HG03520 (cell line): Measurements from ENCODE around the gene TMEM132D.

ENCODE experiments used
- ATAC-seq: cut with Tn5 transposase; IDR thresholded peaks from one replicate; pipeline ENCODE4 v1.9.1; 2021; ENCODE audit warnings: mild to moderate bottlenecking, moderate library complexity; ENCODE audit not compliant: unreplicated experiment

TMEM132D gene

GRCh38 chr12:129827102-129827865, 76.5 kb downstream of the TMEM132D start:
- ATAC-seq: no peak

GRCh38 chr12:129826273-129826672, 77.6 kb downstream of the TMEM132D start:
- ATAC-seq: no peak

GRCh38 chr12:129825316-129825715, 78.5 kb downstream of the TMEM132D start:
- no peak for ATAC-seq

GRCh38 chr12:129821964-129822363, 81.9 kb downstream of the TMEM132D start:
- no peak for ATAC-seq

DNA sequence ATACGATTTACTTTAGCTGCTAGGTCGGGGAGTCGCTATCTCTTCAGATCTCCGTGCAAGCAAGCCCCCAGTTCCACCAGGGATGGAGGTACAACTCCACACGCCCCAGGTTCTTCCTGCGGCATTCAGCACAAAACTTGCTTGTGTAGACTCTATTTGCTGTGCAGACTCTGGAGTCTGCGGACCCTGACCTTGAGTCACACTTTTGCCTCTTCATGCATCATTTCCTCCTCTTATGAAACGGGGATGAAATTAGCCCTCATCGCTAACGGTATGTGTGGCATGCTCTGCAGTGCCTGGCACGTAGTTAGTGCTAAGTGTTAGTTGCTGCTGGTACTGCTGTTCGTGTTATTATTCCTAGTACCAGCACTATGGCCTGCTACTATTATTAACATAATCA, 84.4 kb downstream of the TMEM132D start:
- ATAC-seq: no peak

DNA sequence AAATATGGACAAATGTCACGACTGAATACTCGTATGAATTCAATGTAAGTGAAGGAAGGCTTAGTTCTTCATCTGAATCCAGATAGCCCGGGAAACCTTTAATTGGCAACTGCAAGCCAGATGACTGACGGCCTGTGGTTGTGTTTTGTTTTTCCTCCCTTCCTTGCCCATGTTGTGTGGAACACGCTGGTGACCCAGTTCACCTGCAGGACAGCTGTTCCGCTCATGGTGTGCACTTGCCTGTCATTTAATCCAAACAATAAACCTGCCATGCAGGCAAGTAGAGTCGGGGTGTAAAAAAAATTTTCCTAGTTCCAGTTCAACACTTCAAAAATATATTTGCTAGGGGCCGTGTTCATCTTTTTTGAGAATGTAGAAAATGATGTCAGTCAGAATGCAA, 88.0 kb downstream of the TMEM132D start:
- no peak for ATAC-seq

DNA sequence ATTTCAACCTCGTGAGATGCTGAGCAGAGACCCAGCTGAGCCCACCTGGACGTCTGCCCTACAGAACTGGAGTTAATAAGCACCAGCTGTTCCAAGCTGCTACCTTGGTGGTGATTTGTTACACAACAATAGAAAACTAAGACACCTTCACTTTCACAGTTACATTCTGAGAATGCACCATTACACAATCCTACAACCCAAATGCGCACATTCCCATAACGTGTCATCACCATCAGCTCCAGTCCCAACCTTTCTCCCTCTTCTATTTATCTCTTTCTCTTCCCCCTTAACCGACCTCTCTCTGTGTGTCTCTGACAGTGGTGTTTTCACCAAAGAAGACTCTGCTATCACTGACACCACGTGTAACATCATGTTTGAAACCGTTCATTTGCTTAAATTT, 91.9 kb downstream of the TMEM132D start:
- no peak for ATAC-seq

GRCh38 chr12:129807136-129807535, 96.7 kb downstream of the TMEM132D start:
- ATAC-seq: no peak

DNA sequence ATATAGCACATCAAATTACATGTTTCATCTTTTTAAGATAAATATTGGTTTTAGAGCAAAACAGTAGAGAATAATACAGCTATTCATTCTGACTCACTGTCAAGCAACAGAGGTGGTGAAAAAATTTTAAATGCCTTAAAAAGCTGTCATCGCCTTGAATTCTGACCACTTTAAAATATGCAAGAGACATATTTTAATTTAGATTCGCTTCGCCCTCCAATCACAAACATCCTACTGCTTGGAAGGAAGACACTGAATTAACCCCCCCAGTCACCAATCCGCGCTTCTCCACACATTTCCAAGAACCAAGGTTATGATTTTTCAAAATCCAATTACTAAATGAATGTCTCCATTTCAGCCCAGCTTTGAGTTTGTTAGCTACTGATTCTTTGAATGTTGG, 112.4 kb downstream of the TMEM132D start:
- ATAC-seq: no peak

DNA sequence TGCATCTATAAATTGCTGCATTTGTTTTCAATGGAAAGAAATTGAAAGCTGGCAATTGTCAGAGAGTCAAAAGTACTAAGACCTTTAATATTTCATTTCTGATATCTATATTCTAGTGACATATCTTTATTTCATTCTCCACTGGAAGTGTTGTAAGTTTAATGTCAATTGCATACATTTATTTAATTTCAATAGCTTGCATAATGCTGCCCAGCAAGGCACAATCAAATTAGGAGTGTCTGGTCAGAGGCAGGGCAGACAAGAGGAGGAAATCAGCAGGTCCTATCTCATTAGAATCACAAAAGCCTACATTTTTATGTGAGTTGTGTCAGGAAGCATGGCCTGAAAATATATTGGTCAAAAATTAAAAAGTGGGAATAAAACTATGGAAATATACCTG, 112.9 kb downstream of the TMEM132D start:
- no peak for ATAC-seq

DNA sequence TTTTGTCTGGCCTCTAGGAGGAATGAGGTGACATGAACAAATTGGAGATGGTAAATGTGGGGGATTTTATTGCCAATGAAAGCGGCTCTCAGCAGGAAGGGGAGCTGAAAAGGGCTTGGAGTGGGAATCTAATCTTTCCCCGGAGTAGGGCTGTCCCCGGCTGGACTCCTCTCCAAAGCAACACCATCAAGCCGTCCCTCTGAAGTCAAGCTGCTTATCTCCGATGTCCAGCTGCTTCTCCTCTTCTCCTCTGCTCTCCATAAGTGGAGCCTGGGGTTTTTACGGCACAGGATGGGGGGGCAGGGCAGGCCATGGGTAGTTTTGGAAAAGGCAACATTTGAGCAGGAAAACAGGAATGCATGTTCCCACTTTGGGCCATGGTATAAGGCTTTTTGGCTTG, 113.5 kb downstream of the TMEM132D start:
- no peak for ATAC-seq

DNA sequence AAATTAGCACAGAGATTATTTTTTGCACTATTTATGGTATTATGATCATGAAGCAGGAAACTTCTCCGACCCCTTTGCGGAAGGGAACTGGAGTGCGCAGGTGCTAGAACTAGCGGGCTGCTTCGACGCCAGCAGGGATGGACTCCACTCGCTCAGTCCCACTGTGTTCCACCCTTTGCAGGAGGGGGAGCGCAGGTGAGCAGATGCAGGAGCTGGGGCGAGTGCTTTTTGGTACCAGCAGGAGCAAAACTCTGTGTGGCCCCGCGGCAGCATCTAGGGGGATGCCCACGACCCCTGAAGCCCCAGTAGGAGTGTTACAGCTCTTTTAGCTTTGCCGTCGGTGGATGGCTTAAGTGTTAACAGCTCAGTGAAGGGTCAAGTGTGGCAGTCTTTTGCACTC, 113.9 kb downstream of the TMEM132D start:
- no peak for ATAC-seq

GRCh38 chr12:129788506-129789084, 115.2 kb downstream of the TMEM132D start:
- ATAC-seq: no peak

DNA sequence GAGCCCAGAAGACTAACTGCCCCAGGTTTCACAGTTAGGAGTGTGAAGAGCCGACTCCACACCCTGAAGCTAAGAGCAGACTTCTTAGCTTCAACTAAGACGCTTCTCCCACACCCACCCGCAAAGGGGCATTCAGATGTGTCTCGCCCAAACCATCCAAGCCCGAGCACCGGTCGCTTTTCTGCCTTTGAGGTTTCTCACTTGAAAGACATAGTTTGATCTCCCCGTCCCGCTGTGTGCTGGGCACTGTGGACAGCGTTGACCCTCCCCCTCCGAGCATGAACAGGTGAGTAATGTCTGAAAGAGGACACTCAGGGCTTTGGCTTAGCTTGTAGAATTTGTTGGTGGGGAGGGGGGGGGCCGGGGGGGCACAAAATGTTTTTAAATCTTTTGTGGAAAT, 123.8 kb downstream of the TMEM132D start:
- no peak for ATAC-seq

DNA sequence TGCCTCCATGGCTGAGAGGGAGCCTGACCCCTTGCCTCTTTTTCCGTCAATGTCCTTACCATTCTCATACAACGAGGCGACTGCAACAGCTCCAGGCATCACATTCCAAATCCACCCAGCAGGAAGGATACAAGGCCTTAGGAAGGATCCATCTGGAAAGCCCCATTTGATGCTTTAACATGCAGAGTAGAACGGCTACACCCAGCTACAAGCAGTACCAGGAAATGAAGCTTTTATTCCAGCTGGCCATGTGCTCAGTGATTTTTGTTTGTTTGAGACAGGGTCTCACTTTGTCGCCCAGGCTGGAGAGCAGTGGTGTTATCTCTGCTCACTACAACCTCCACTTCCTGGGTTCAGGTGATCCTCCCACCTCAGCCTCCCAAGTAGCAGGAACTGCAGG, 124.8 kb downstream of the TMEM132D start:
- no peak for ATAC-seq

- no peak for ATAC-seq
These were observed 126.7 kb downstream of the TMEM132D start for GRCh38 chr12:129776977-129777667.

DNA sequence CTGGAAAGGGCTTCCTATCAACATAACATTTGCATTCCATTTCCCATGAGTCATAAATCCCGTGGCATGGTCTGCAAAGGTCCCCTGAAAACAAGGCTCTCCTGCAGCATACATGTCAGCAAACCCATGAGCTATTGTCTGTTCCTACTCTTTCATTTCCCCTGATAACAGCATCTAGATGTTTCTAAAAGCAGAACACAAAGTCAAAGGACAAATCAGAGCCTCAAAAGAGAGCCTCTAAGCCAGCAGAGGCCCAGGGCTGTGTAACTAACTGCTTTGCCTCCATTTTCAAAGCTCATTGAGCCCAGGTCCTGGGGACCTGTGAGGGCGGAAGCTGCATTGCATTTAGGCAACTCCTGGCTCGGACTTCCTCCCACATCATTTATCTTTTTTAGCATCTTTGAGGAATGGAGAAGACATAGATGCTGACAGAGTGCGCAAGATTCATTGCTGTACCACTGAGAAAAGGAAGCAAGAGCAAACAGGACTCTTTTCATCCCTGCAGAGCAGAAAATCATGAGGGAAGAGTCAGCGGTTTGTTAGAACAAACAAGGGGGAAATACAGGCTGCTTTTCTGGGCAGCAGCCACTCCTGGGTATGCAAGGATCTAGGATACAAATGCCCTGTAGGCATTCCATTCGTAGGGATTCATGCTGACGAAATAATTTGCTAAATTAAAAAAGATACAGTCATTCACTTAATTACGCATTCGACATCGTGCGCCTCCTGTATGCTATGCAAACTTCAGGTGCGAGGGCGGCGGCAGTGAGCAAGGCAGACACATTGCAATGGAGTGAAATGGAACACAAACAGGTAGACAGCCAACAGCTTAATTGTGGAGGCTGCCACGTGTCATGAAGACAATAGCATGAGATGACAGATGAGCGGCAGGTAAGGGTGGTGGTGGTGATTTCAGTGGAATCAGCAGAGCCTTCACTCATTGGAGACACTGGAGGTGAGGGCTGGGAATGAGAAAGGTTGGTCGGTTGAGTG, 131.0 kb downstream of the TMEM132D start:
- ATAC-seq: no peak

GRCh38 chr12:129771238-129771637, 132.6 kb downstream of the TMEM132D start:
- ATAC-seq: no peak

DNA sequence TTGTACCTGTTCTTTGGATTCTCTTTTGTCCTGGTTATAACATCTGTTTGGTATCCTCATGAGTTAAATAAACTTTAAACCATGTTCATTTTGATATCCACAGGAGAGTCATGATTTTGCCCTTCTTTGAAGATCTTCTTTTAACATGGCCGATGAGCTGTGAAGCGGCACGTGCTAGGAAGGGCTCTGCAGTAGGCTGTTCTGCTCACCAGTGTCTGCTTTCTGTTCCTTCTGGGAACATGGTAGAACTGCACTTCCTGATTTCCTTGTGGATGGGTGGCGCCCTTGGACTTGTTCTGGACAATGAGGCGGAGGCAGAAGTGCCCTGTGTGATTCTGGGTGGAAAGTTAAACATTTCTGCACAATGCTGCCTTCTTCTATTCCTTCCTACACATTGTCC, 138.1 kb downstream of the TMEM132D start:
- ATAC-seq: no peak

DNA sequence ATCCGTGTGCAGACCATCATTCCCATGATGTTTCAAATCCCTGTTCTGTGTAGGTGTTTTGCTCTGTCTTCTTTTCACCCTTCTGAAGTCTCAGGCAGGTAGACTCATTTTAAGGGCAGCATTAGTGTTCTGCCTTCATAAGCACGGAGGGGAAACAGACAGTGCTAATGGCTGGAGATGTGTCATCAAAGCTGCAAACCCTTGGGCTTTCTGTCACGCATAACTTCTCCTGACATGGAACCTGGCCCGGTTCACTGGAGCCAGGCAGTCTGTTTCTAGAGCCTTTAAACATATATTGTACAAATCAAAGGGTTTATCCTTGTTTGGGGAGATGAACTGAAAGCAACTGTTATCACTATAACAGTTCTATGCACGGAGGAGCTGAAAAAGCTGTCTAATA, 141.4 kb downstream of the TMEM132D start:
- no peak for ATAC-seq

GRCh38 chr12:129753586-129753985, 150.2 kb downstream of the TMEM132D start:
- ATAC-seq: no peak
